Ishikawa (cell line): ENCODE results near the gene NPAS3.

Experiments
- CEBPB ChIP-seq: IDR thresholded peaks from 2 replicates; pipeline ENCODE4 v1.6.1; 2012
- CREB1 ChIP-seq: IDR thresholded peaks from 2 replicates; pipeline ENCODE4 v1.6.1; 2012; ENCODE audit warnings: low read depth
- EGR1 ChIP-seq: IDR thresholded peaks from 2 replicates; pipeline ENCODE4 v1.6.1; 2012
- EP300 ChIP-seq: IDR thresholded peaks from 2 replicates; pipeline ENCODE4 v1.6.1; 2012; ENCODE audit warnings: borderline replicate concordance
- FOXM1 ChIP-seq: IDR thresholded peaks from 2 replicates; pipeline ENCODE4 v1.6.1; 2012; ENCODE audit warnings: low read depth, borderline replicate concordance
- NFIC ChIP-seq: IDR thresholded peaks from 2 replicates; pipeline ENCODE4 v1.6.1; 2012
- RAD21 ChIP-seq: IDR thresholded peaks from 2 replicates; pipeline ENCODE4 v1.6.1; 2012; ENCODE audit warnings: low read depth
- TAF1 ChIP-seq: IDR thresholded peaks from 2 replicates; pipeline ENCODE4 v1.6.1; 2012; ENCODE audit warnings: low read depth, mild to moderate bottlenecking
- TCF12 ChIP-seq: IDR thresholded peaks from 2 replicates; pipeline ENCODE4 v1.6.1; 2012; ENCODE audit warnings: low read depth
- TEAD4 ChIP-seq: IDR thresholded peaks from 2 replicates; pipeline ENCODE4 v1.6.1; 2012
- YY1 ChIP-seq: IDR thresholded peaks from 2 replicates; pipeline ENCODE4 v1.6.1; 2012; ENCODE audit warnings: low read depth
- ZBTB7A ChIP-seq: IDR thresholded peaks from 2 replicates; pipeline ENCODE4 v1.6.1; 2012; ENCODE audit warnings: low read depth
- TF ChIP-seq, protein P1 (sequence below): IDR thresholded peaks from 2 replicates; pipeline ENCODE4 v1.6.1; 2012
- TF ChIP-seq, protein P2 (sequence below): IDR thresholded peaks from 2 replicates; pipeline ENCODE4 v1.6.1; 2012; ENCODE audit warnings: low read depth, mild to moderate bottlenecking
- TF ChIP-seq, protein P3 (sequence below): IDR thresholded peaks from 2 replicates; pipeline ENCODE4 v1.6.1; 2012

The NPAS3 gene

DNA sequence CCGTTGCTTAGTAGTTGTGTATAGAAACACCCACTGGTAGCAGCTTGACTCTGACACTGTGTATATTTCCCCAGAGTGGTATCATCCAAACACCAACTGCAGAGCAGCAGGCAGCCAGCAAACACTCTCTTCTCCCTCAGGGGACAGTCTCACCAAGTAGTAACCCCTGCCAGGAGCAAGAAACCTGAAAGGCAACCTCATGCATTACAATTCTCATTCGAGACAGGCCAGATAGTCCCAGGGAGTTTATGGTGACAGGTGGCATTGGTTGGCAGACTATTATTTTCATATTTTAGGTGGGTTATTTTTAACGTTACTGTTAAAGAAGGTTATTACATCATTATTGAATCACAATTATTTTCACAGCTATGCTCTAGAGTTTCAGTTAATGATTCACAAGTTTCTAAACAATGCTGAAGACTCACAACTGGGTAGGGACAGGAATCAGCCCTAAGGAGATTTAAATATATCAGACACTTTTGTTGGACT is 789.4 kb downstream of the NPAS3 start:
- TF ChIP-seq, protein P1, sequence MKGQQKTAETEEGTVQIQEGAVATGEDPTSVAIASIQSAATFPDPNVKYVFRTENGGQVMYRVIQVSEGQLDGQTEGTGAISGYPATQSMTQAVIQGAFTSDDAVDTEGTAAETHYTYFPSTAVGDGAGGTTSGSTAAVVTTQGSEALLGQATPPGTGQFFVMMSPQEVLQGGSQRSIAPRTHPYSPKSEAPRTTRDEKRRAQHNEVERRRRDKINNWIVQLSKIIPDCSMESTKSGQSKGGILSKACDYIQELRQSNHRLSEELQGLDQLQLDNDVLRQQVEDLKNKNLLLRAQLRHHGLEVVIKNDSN: no peak

DNA sequence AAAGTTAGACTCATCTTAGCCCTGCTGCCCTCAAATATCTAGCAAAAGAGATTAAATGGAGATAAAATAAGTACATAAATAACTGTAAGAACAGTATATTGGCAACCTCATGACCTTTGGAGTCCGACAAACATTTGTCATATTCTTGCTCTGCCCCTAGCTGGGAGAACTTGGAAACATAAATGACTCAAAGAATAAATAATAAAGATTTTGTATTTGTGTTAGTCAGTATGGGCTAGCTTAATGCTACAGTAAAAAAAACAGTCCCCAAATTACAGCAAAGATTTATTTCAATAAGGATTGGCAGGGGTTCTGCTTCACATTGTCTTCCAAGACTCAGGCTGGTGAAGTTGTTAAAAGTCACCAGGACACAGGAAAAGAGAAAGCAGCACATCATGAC is 791.5 kb downstream of the NPAS3 start:
- TF ChIP-seq TEAD4: no peak
- TF ChIP-seq NFIC: no peak
- TF ChIP-seq, protein P1: no peak

DNA sequence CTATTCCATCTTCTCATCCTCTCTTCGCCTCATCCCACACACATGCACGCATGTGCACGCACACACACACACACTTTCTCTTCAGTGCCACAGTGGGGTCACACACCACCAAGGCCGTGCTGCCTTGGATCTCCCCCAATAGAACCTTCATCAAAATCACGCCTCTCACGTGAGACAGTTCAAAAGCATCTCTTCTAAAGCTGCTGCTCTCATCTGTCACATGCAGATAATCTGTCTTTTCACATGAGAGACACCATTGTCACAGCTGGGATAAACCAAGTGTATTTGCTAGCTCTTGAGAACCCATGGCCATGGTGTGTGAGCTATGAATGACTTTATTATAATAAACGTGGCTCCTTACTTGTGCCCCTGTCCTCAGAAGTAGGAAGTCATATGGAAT is 793.5 kb downstream of the NPAS3 start:
- TF ChIP-seq TCF12: no peak
- TF ChIP-seq, protein P2, sequence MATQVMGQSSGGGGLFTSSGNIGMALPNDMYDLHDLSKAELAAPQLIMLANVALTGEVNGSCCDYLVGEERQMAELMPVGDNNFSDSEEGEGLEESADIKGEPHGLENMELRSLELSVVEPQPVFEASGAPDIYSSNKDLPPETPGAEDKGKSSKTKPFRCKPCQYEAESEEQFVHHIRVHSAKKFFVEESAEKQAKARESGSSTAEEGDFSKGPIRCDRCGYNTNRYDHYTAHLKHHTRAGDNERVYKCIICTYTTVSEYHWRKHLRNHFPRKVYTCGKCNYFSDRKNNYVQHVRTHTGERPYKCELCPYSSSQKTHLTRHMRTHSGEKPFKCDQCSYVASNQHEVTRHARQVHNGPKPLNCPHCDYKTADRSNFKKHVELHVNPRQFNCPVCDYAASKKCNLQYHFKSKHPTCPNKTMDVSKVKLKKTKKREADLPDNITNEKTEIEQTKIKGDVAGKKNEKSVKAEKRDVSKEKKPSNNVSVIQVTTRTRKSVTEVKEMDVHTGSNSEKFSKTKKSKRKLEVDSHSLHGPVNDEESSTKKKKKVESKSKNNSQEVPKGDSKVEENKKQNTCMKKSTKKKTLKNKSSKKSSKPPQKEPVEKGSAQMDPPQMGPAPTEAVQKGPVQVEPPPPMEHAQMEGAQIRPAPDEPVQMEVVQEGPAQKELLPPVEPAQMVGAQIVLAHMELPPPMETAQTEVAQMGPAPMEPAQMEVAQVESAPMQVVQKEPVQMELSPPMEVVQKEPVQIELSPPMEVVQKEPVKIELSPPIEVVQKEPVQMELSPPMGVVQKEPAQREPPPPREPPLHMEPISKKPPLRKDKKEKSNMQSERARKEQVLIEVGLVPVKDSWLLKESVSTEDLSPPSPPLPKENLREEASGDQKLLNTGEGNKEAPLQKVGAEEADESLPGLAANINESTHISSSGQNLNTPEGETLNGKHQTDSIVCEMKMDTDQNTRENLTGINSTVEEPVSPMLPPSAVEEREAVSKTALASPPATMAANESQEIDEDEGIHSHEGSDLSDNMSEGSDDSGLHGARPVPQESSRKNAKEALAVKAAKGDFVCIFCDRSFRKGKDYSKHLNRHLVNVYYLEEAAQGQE: no peak
- TF ChIP-seq CREB1: no peak
- TF ChIP-seq, protein P1: no peak
- TF ChIP-seq EP300: no peak
- no peak for TF ChIP-seq CEBPB
- TF ChIP-seq TAF1: no peak
- no peak for TF ChIP-seq RAD21
- TF ChIP-seq EGR1: no peak
- TF ChIP-seq YY1: no peak
- TF ChIP-seq NFIC: no peak
- TF ChIP-seq, protein P3, sequence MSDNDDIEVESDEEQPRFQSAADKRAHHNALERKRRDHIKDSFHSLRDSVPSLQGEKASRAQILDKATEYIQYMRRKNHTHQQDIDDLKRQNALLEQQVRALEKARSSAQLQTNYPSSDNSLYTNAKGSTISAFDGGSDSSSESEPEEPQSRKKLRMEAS: no peak
- no peak for TF ChIP-seq FOXM1
- no peak for TF ChIP-seq ZBTB7A
- no peak for TF ChIP-seq TEAD4

DNA sequence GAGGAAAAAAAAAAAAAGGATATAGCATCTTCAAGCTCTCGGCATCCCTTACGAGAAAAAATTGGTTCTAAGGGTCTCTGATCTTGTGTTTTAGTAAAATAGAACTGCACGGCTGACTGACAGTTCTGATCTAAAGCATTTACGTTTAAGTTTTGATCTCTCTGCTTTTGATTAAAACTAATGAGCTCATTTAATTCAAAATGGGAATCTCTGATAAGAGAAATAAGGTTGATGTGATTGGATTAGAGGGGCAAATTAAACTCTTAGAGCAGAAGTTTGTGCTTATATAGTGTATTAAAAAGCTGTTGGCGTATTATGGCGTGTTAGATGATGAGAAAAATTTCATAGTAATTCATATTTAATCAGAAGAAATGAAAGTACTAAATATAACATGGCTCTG is 794.6 kb downstream of the NPAS3 start:
- TF ChIP-seq EGR1 (no peak), TEAD4 (no peak), TAF1 (no peak), YY1 (no peak), CREB1 (no peak), FOXM1 (no peak), TCF12 (no peak), CEBPB (no peak), EP300 (no peak), NFIC (no peak), ZBTB7A (no peak), RAD21 (no peak)
- TF ChIP-seq, protein P3: no peak
- TF ChIP-seq, protein P2: no peak
- TF ChIP-seq, protein P1: no peak

DNA sequence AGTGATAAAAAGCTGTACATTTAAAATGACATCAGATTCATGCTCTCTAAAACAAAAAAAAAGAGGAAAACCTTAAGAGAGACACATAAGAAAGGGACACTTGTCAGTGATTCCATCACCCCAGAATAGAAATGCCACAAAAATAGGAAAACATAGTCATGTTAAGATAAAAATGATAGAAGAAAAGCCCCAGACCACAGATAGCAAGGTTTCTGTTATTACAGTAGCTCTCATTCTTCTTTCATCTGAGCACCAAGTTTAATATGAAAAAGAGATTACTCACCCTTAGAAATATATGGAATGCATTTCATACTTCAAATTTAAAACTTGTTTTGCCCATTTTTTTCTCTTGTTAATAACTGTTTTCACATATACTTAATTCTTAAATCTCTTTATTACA is 795.0 kb downstream of the NPAS3 start:
- TF ChIP-seq TCF12 (no peak), TAF1 (no peak), FOXM1 (no peak), ZBTB7A (no peak), CREB1 (no peak), NFIC (no peak), EP300 (no peak), EGR1 (no peak), TEAD4 (no peak), YY1 (no peak), RAD21 (no peak)
- TF ChIP-seq, protein P3: no peak
- TF ChIP-seq, protein P2: no peak
- TF ChIP-seq, protein P1: no peak
